ENCODE results near the gene IRAG1. TPM values are rescaled to one million over a fixed set of nuclear protein-coding genes. Genes with fewer than 3 reads are reported as not detected.

IRAG1 gene
- total and polyA plus RNA-seq, 2 of the 13 experiments (the other 11 are each of a cell fraction or from before 2014, with no cell fraction given) = 0.13 to 0.20 TPM

- no peaks in the 10 kb centered on the region for H3K36me3 ChIP-seq (replicated peaks in 1 of 2; ENCODE audit: control insufficient read depth in 1 of 2, insufficient read depth in 2 of 2, low read length in 2 of 2)
- H3K27me3 ChIP-seq (ENCODE audit: control insufficient read depth in 1 of 2, insufficient read depth in 2 of 2, low read length in 2 of 2) = peaks cover 0 to 14% of the 10 kb centered on the region in 2 experiments; a peak in 1 of 5 replicates
- in situ Hi-C loops (cut with HindIII; ENCODE audit: extremely low pct_ligation_motif_present, low pct_unique_long_range_greater_than_20kb) (no loop called here), intact Hi-C loops (cut with micrococcal nuclease; ENCODE audit: unreplicated experiment) (no loop called here)
- WGBS (ENCODE audit: low lambda C conversion rate) = 5% methylated on average over 9 of the region's 9 CpGs
- CTCF ChIA-PET (ENCODE audit: low intra/inter-chr PET ratio, low total read pairs) = no interaction called here
- H4K20me1 ChIP-seq (ENCODE audit: insufficient read depth, low read length) = no peaks in the 10 kb centered on the region
- no peak overlapping the region for H2AFZ ChIP-seq (ENCODE audit: low read length)
- no peak overlapping the region for H3K4me2 ChIP-seq (ENCODE audit: low read depth, low read length)
- no peak for DNase-seq (ENCODE audit: low spot score)
- no peak overlapping the region for H3K9ac ChIP-seq (ENCODE audit: insufficient read depth, low read depth, low read length)
- FAIRE-seq = no peak
- ATAC-seq = no peak
- no TSS peak for BruUV-seq (replicated peaks)
- TF ChIP-seq CENPX (CRISPR knock-in tag; IDR thresholded peaks at IDR 0.05) (no peak), SRSF9 (IDR thresholded peaks at IDR 0.05; ENCODE audit: borderline replicate concordance, insufficient read depth, low read depth, low read length, poor library complexity, severe bottlenecking) (no peak), SYNCRIP (IDR thresholded peaks at IDR 0.05; ENCODE audit: insufficient read depth, low read depth, low read length) (no peak), BORCS8-MEF2B (CRISPR knock-in tag; IDR thresholded peaks at IDR 0.05) (no peak), ZZZ3 (CRISPR knock-in tag; IDR thresholded peaks at IDR 0.05; ENCODE audit: borderline replicate concordance) (no peak), TCF12 (IDR thresholded peaks at IDR 0.05) (no peak), TCF12 (CRISPR knock-in tag; IDR thresholded peaks at IDR 0.05) (no peak), YEATS4 (CRISPR knock-in tag; IDR thresholded peaks at IDR 0.05; ENCODE audit: borderline replicate concordance) (no peak)
- H3K9me3 ChIP-seq (ENCODE audit: low read length) = no peaks in the 10 kb centered on the region
- H3K27ac ChIP-seq (ENCODE audit: extremely low read length, insufficient read depth, low read length) = no peak overlapping the region
- POLR2A ChIA-PET = no interaction called here
- no peak overlapping the region for H3K4me3 ChIP-seq (replicated peaks in 1 of 3; ENCODE audit: insufficient read depth in 1 of 3, low read depth in 2 of 3, low read length in 3 of 3)
- H3K79me2 ChIP-seq (ENCODE audit: insufficient read depth, low read length) = no peaks in the 10 kb centered on the region
- no peaks in the 10 kb centered on the region for H3K4me1 ChIP-seq (ENCODE audit: insufficient read depth, low read length)
Observed at GRCh38 chr11:10716543-10717259, 23.1 kb upstream of the IRAG1 start.

DNA sequence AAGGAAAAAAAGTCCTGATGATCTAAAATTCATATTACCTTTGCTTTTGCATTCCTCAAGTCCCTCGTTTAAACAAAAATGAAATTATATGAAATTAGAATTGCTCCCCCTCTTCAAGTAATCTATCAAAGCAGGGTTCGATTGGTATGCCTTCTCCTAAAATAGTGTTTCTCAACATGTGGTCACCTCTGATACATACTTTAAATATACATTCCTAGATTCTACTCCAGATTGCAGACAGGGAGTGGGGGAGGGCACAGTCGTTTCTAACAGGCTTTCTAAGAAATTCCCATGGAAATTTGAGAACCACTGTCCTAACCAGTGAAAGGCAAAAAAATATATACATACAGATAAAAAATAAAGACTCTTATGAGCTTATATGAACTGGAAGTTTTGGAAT, 22.6 kb upstream of the IRAG1 start:
- no peaks in the 10 kb centered on the region for H3K4me1 ChIP-seq (ENCODE audit: insufficient read depth, low read length)
- no TSS peak for BruUV-seq (replicated peaks)
- no peak overlapping the region for H2AFZ ChIP-seq (ENCODE audit: low read length)
- 0% methylated on average over 3 of the region's 3 CpGs for WGBS (ENCODE audit: low lambda C conversion rate)
- FAIRE-seq (no peak), DNase-seq (ENCODE audit: low spot score) (no peak), ATAC-seq (no peak)
- no peaks in the 10 kb centered on the region for H3K36me3 ChIP-seq (replicated peaks in 1 of 2; ENCODE audit: control insufficient read depth in 1 of 2, insufficient read depth in 2 of 2, low read length in 2 of 2)
- no peaks in the 10 kb centered on the region for H3K79me2 ChIP-seq (ENCODE audit: insufficient read depth, low read length)
- no peaks in the 10 kb centered on the region for H3K9me3 ChIP-seq (ENCODE audit: low read length)
- H3K27me3 ChIP-seq (ENCODE audit: control insufficient read depth in 1 of 2, insufficient read depth in 2 of 2, low read length in 2 of 2) = peaks cover 0 to 12% of the 10 kb centered on the region in 2 experiments; a peak in 1 of 5 replicates
- TF ChIP-seq, protein P1, sequence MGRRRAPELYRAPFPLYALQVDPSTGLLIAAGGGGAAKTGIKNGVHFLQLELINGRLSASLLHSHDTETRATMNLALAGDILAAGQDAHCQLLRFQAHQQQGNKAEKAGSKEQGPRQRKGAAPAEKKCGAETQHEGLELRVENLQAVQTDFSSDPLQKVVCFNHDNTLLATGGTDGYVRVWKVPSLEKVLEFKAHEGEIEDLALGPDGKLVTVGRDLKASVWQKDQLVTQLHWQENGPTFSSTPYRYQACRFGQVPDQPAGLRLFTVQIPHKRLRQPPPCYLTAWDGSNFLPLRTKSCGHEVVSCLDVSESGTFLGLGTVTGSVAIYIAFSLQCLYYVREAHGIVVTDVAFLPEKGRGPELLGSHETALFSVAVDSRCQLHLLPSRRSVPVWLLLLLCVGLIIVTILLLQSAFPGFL (CRISPR knock-in tag; IDR thresholded peaks at IDR 0.05) = no peak
- TF ChIP-seq ZNF10 (CRISPR knock-in tag; IDR thresholded peaks at IDR 0.05; ENCODE audit: borderline replicate concordance, low read depth) = no peak
- TF ChIP-seq SMAD3 (CRISPR knock-in tag; IDR thresholded peaks at IDR 0.05) = no peak
- TF ChIP-seq ZNF775 (CRISPR knock-in tag; IDR thresholded peaks at IDR 0.05; ENCODE audit: borderline replicate concordance) = no peak
- no peak for TF ChIP-seq SALL1 (CRISPR knock-in tag; IDR thresholded peaks at IDR 0.05)
- TF ChIP-seq XRCC5 (optimal IDR thresholded peaks at IDR 0.05; ENCODE audit: low read length) = no peak
- TF ChIP-seq, protein P2, sequence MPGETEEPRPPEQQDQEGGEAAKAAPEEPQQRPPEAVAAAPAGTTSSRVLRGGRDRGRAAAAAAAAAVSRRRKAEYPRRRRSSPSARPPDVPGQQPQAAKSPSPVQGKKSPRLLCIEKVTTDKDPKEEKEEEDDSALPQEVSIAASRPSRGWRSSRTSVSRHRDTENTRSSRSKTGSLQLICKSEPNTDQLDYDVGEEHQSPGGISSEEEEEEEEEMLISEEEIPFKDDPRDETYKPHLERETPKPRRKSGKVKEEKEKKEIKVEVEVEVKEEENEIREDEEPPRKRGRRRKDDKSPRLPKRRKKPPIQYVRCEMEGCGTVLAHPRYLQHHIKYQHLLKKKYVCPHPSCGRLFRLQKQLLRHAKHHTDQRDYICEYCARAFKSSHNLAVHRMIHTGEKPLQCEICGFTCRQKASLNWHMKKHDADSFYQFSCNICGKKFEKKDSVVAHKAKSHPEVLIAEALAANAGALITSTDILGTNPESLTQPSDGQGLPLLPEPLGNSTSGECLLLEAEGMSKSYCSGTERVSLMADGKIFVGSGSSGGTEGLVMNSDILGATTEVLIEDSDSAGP (CRISPR knock-in tag; IDR thresholded peaks at IDR 0.05; ENCODE audit: borderline replicate concordance) = no peak
- no peak overlapping the region for H3K9ac ChIP-seq (ENCODE audit: insufficient read depth, low read depth, low read length)
- H4K20me1 ChIP-seq (ENCODE audit: insufficient read depth, low read length) = no peaks in the 10 kb centered on the region
- ChIA-PET CTCF (ENCODE audit: low intra/inter-chr PET ratio, low total read pairs) (no interaction called here), POLR2A (no interaction called here)
- no peak overlapping the region for H3K4me2 ChIP-seq (ENCODE audit: low read depth, low read length)
- H3K4me3 ChIP-seq (replicated peaks in 1 of 3; ENCODE audit: insufficient read depth in 1 of 3, low read depth in 2 of 3, low read length in 3 of 3) = no peak overlapping the region
- intact Hi-C loops (cut with micrococcal nuclease; ENCODE audit: unreplicated experiment) = no loop called here
- H3K27ac ChIP-seq (ENCODE audit: extremely low read length, insufficient read depth, low read length) = no peak overlapping the region
- in situ Hi-C loops (cut with HindIII; ENCODE audit: extremely low pct_ligation_motif_present, low pct_unique_long_range_greater_than_20kb) = no loop called here
